ENCODE results near the gene SPECC1L.
A peak's percentile ranks its signal among the peaks of the same experiment; 100 is the strongest.

The SPECC1L gene

DNA sequence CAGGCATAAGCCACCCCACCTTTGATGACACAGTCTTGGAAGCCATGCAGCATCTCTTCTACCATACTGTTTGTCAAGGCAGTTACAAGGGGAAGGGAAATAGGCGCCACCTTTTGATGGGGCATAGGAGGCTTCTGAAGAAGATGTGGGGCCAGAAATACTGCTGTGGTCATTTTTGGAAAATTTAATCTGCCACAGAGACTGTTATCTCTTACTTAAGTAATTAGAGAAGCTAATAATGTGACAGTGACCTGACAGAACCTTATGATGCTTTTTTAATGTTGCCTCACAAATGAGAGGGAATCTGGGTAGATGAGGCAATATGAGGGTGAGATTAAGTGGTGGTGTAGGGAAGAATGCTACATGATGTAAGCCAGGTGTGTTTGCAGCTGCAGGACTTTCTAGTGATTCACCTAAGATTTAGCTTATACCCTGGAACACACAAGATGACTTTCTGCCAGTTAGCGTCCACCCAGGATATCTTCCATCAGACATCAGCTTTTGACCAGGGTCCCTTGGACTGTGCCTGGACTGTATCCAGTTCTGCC, 122.5 kb downstream of the SPECC1L start:
- H3K4me3 ChIP-seq, result no peak overlapping the region
- no peaks in the 10 kb centered on the region for H3K9me3 ChIP-seq
- H3K4me2 ChIP-seq, result no peak overlapping the region
- H3K27ac ChIP-seq, result no peak overlapping the region
- H3K27me3 ChIP-seq, result no peaks in the 10 kb centered on the region
- peaks cover 16% of the 10 kb centered on the region for H3K4me1 ChIP-seq
- no peak for TF ChIP-seq Cebpa-rat (IDR thresholded peaks at IDR 0.05)
- H3K36me3 ChIP-seq, result peaks cover 71% of the 10 kb centered on the region
- no peak overlapping the region for H3K9ac ChIP-seq
- peaks cover 18% of the 10 kb centered on the region; the same call in 1 of the 2 replicates for H4K20me1 ChIP-seq

- Histone ChIP-seq H3K36me3 (peaks cover 79% of the 10 kb centered on the region), H3K4me1 (peaks cover 23% of the 10 kb centered on the region)
These were observed 123.2 kb downstream of the SPECC1L start for GRCh38 chr22:24393848-24394247.

GRCh38 chr22:24394254-24394653, 123.6 kb downstream of the SPECC1L start:
- H3K27me3 ChIP-seq, result no peaks in the 10 kb centered on the region
- peaks cover 24% of the 10 kb centered on the region for H3K4me1 ChIP-seq
- H3K9me3 ChIP-seq, result no peaks in the 10 kb centered on the region
- TF ChIP-seq Cebpa-rat (IDR thresholded peaks at IDR 0.05), result no peak
- no peak overlapping the region for H3K27ac ChIP-seq
- H3K9ac ChIP-seq, result no peak overlapping the region
- no peak overlapping the region for H3K4me3 ChIP-seq
- no peak overlapping the region for H3K4me2 ChIP-seq
- H3K36me3 ChIP-seq, result peaks cover 80% of the 10 kb centered on the region
- peaks cover 18% of the 10 kb centered on the region; the same call in 1 of the 2 replicates for H4K20me1 ChIP-seq

More at GRCh38 chr22:24393848-24394247, 123.2 kb downstream of the SPECC1L start:
- Histone ChIP-seq H3K27me3 (no peaks in the 10 kb centered on the region), H3K4me3 (no peak overlapping the region), H3K9me3 (no peaks in the 10 kb centered on the region), H3K9ac (no peak overlapping the region), H3K27ac (no peak overlapping the region), H3K4me2 (no peak overlapping the region), H4K20me1 (peaks cover 18% of the 10 kb centered on the region; the same call in 1 of the 2 replicates)
- no peak for TF ChIP-seq Cebpa-rat (IDR thresholded peaks at IDR 0.05)

DNA sequence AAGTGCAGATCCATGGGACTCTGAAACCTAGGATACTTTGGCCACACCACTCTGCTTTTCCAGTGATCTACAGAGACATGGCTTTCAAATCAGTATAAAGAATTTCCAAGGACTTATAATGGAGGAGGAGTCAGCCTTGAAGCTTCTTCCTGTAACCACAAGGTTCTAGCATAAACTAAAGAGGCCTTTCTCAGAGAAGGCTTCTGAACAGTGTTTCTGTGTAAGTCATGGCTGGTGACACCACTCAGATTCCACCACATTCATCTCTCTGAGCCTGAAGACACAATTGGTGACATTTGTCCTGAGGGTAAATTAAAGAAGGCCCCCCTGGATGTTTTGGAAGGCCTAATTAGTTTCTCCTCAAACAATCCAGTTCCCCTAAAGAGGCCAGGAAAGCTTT, 127.8 kb downstream of the SPECC1L start:
- no peak for TF ChIP-seq Cebpa-rat (IDR thresholded peaks at IDR 0.05)
- H3K9ac ChIP-seq, result no peak overlapping the region
- no peak overlapping the region for H3K4me3 ChIP-seq
- no peaks in the 10 kb centered on the region for H3K9me3 ChIP-seq
- H3K4me1 ChIP-seq, result peaks cover 54% of the 10 kb centered on the region
- H3K36me3 ChIP-seq, result peaks cover 75% of the 10 kb centered on the region
- H3K4me2 ChIP-seq, result peak overlapping the region; percentile 77
- H3K27me3 ChIP-seq, result no peaks in the 10 kb centered on the region
- H3K27ac ChIP-seq, result no peak overlapping the region
- no peaks in the 10 kb centered on the region; the same call in 1 of the 2 replicates for H4K20me1 ChIP-seq

- H3K4me1 ChIP-seq, result peaks cover 54% of the 10 kb centered on the region
- 0 out of 2 replicates have a peak overlapping the region, but pooled peaks have one; percentile 15 for H3K27ac ChIP-seq
- H4K20me1 ChIP-seq, result no peaks in the 10 kb centered on the region; the same call in 1 of the 2 replicates
- peaks cover 76% of the 10 kb centered on the region for H3K36me3 ChIP-seq
- H3K4me3 ChIP-seq, result no peak overlapping the region
- no peaks in the 10 kb centered on the region for H3K27me3 ChIP-seq
- H3K4me2 ChIP-seq, result peak overlapping the region; percentile 77
- no peak for TF ChIP-seq Cebpa-rat (IDR thresholded peaks at IDR 0.05)
- H3K9ac ChIP-seq, result no peak overlapping the region
- peaks cover 8% of the 10 kb centered on the region; the same call in 1 of the 2 replicates for H3K9me3 ChIP-seq
These were observed 129.5 kb downstream of the SPECC1L start for GRCh38 chr22:24400034-24400725.

- peaks cover 8% of the 10 kb centered on the region; the same call in 1 of the 2 replicates for H3K9me3 ChIP-seq
- no peak overlapping the region for H3K9ac ChIP-seq
- H4K20me1 ChIP-seq, result peaks cover under 1% of the 10 kb centered on the region; the same call in 1 of the 2 replicates
- peak overlapping the region; percentile 77 for H3K4me2 ChIP-seq
- H3K4me1 ChIP-seq, result peaks cover 57% of the 10 kb centered on the region
- H3K27ac ChIP-seq, result peak overlapping the region; percentile 15
- no peaks in the 10 kb centered on the region for H3K27me3 ChIP-seq
- H3K36me3 ChIP-seq, result peaks cover 76% of the 10 kb centered on the region
- TF ChIP-seq Cebpa-rat (IDR thresholded peaks at IDR 0.05), result no peak
- no peak overlapping the region for H3K4me3 ChIP-seq
These were observed 130.3 kb downstream of the SPECC1L start for GRCh38 chr22:24400726-24401596.

- TF ChIP-seq Cebpa-rat (IDR thresholded peaks at IDR 0.05), result no peak
- H3K4me1 ChIP-seq, result peaks cover 66% of the 10 kb centered on the region
- H3K27ac ChIP-seq, result 0 out of 2 replicates have a peak overlapping the region, but pooled peaks have one; percentile 23
- H3K36me3 ChIP-seq, result peaks cover 76% of the 10 kb centered on the region
- no peak overlapping the region for H3K4me3 ChIP-seq
- H3K9me3 ChIP-seq, result peaks cover 8% of the 10 kb centered on the region; the same call in 1 of the 2 replicates
- H3K9ac ChIP-seq, result no peak overlapping the region
- no peaks in the 10 kb centered on the region for H3K27me3 ChIP-seq
- peak overlapping the region; percentile 77 for H3K4me2 ChIP-seq
- H4K20me1 ChIP-seq, result peaks cover 10% of the 10 kb centered on the region
These were observed 131.3 kb downstream of the SPECC1L start for GRCh38 chr22:24401931-24402367.

DNA sequence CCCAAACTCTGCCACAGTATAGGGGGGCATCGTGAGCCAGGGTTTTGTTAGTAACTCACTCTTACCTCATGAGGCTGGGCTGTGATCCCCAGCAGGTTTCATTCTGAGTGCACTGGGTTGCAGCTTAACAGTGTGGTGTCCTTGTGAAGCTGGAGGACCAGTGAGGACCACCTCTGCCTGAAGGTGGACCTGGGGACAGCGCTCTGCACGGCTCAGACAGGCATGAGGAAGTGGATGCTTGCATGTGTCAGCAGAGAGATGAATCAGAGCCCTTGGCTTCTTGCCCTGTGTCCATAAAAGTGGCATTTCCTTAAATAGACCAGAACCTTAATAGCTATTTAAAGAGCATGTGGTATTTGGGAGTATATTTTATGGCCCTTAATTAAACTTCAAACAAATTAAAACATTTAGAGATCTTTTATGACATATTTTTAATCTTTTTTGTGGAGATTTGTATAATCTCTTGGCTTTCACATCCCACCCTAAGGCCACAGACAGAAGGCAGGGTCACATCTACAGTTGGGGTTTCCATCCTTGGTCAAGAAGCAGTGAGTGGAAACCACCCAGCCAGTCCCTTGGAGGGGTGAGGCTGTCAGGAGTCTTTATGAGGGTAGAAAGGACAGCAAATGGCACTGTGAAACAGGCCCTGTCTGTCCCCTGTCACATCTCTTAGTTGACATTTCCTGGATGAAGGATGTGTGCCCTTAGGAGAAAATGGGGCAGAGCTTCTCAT, 132.0 kb downstream of the SPECC1L start:
- Histone ChIP-seq H3K4me1 (peaks cover 73% of the 10 kb centered on the region), H3K9ac (peak overlapping the region; percentile 36; the same call in 1 of the 2 replicates), H3K4me2 (peak overlapping the region; percentile 30), H3K4me3 (no peak overlapping the region), H4K20me1 (peaks cover 15% of the 10 kb centered on the region), H3K27ac (0 out of 2 replicates have a peak overlapping the region, but pooled peaks have one; percentile 23), H3K36me3 (peaks cover 78% of the 10 kb centered on the region), H3K27me3 (no peaks in the 10 kb centered on the region), H3K9me3 (peaks cover 8% of the 10 kb centered on the region; the same call in 1 of the 2 replicates)
- no peak for TF ChIP-seq Cebpa-rat (IDR thresholded peaks at IDR 0.05)

GRCh38 chr22:24403346-24403745, 132.7 kb downstream of the SPECC1L start:
- no peak for TF ChIP-seq Cebpa-rat (IDR thresholded peaks at IDR 0.05)
- Histone ChIP-seq H4K20me1 (peaks cover 18% of the 10 kb centered on the region), H3K4me2 (no peak overlapping the region), H3K36me3 (peaks cover 78% of the 10 kb centered on the region), H3K9me3 (peaks cover 8% of the 10 kb centered on the region; the same call in 1 of the 2 replicates), H3K9ac (no peak overlapping the region), H3K4me1 (peaks cover 69% of the 10 kb centered on the region), H3K27ac (no peak overlapping the region), H3K27me3 (no peaks in the 10 kb centered on the region), H3K4me3 (no peak overlapping the region)

Measured in BLaER1 (cell line).